HUES48 (cell line): Measurements from ENCODE around the gene SYNGR2.
"Not testable (repeated sequence)": the region's sequence is repeated elsewhere in the genome, so short reads cannot be mapped to it uniquely, and the experiment has no call there.

Experiments
- H3K27ac ChIP-seq: one replicate; pipeline ENCODE4 v1.7.0; 2013; ENCODE audit warnings: low read depth, low read length, inconsistent platforms
- H3K27me3 ChIP-seq: 2 replicates; pipeline ENCODE4 v1.6.1; 2013; ENCODE audit warnings: mild to moderate bottlenecking, low read length; ENCODE audit not compliant: control insufficient read depth, insufficient read depth
- H3K36me3 ChIP-seq: 2 replicates; pipeline ENCODE4 v1.6.1; 2013; ENCODE audit warnings: low read length; ENCODE audit not compliant: control insufficient read depth, insufficient read depth
- H3K4me1 ChIP-seq: 2 replicates; pipeline ENCODE4 v1.6.1; 2013; ENCODE audit warnings: mild to moderate bottlenecking, low read length; ENCODE audit not compliant: control insufficient read depth, insufficient read depth
- H3K4me3 ChIP-seq: 2 replicates; pipeline ENCODE4 v1.5.1; 2013; ENCODE audit warnings: mild to moderate bottlenecking, low read depth, low read length
- H3K9ac ChIP-seq: 2 replicates; pipeline ENCODE4 v1.6.1; 2013; ENCODE audit warnings: mild to moderate bottlenecking, low read depth, low read length, moderate library complexity
- H3K9me3 ChIP-seq: 2 replicates; pipeline ENCODE4 v1.6.1; 2013; ENCODE audit warnings: low read length; ENCODE audit not compliant: control insufficient read depth, insufficient read depth

The SYNGR2 gene

DNA sequence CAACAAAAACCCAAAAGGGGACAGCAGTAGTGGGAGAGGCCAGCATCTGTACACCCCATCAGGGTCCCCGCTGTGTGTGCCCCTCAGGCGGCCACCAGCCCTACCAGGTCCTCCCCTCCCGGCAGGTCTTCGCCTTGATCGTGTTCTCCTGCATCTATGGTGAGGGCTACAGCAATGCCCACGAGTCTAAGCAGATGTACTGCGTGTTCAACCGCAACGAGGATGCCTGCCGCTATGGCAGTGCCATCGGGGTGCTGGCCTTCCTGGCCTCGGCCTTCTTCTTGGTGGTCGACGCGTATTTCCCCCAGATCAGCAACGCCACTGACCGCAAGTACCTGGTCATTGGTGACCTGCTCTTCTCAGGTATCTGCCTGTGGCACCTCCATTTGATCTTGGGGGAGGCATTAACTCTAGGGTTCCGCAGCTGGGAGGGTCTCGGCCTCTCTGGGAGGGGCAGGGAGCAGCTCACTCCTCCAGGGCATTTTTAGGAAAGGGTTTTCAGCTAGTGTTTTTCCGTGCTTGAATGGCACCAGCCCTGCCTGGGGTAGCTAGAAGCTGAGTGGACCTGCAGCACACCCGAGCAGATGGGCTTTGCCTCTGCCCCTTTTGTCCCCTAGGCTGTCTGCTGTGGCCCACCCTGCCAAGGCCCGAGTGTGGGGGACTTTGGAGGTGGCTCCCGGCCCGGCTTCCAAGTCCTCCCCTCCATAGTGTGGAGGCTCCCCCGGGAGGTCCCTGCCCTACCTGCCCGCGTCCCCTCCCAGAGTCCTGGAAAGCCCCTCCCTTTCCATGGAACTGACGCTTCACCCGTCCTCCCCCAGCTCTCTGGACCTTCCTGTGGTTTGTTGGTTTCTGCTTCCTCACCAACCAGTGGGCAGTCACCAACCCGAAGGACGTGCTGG is 2.6 kb downstream of the SYNGR2 start:
- H3K36me3 ChIP-seq: peaks cover 36% of the 10 kb centered on the region
- peaks cover 15% of the 10 kb centered on the region for H3K4me1 ChIP-seq
- H3K4me3 ChIP-seq: no peak overlapping the region
- H3K9me3 ChIP-seq: no peaks in the 10 kb centered on the region
- no peak overlapping the region for H3K9ac ChIP-seq
- no peaks in the 10 kb centered on the region for H3K27me3 ChIP-seq
- H3K27ac ChIP-seq: peak overlapping the region; percentile 5

DNA sequence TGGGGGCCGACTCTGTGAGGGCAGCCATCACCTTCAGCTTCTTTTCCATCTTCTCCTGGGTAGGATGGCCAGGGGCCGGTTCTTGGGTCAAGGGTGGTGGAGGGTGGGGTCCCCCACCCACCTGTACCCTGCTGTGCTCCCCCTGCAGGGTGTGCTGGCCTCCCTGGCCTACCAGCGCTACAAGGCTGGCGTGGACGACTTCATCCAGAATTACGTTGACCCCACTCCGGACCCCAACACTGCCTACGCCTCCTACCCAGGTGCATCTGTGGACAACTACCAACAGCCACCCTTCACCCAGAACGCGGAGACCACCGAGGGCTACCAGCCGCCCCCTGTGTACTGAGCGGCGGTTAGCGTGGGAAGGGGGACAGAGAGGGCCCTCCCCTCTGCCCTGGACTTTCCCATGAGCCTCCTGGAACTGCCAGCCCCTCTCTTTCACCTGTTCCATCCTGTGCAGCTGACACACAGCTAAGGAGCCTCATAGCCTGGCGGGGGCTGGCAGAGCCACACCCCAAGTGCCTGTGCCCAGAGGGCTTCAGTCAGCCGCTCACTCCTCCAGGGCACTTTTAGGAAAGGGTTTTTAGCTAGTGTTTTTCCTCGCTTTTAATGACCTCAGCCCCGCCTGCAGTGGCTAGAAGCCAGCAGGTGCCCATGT is 3.3 kb downstream of the SYNGR2 start:
- Histone ChIP-seq H3K36me3 (peaks cover 40% of the 10 kb centered on the region), H3K27ac (peak overlapping the region; percentile 60), H3K4me1 (peaks cover 15% of the 10 kb centered on the region)
- H3K9me3 ChIP-seq, H3K4me3 ChIP-seq, H3K27me3 ChIP-seq, H3K9ac ChIP-seq: not testable (repeated sequence)

DNA sequence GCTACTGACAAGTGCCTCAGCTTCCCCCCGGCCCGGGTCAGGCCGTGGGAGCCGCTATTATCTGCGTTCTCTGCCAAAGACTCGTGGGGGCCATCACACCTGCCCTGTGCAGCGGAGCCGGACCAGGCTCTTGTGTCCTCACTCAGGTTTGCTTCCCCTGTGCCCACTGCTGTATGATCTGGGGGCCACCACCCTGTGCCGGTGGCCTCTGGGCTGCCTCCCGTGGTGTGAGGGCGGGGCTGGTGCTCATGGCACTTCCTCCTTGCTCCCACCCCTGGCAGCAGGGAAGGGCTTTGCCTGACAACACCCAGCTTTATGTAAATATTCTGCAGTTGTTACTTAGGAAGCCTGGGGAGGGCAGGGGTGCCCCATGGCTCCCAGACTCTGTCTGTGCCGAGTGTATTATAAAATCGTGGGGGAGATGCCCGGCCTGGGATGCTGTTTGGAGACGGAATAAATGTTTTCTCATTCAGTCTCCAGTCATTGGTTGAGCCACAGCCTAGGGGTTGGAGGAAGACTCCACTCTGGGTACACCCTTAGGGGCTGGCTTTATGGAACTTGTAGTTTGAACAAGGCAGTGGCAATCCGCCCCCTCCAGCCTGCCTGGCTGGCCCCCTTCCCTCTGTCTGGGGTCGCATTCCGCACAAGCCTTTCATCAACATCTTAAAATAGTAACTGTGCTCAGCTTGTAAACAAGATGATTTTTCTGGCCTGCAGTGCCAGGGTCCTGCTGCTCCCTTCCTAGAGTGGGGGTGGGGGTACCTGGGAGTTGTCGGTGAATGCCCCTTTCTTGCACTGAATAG is 4.1 kb downstream of the SYNGR2 start:
- H3K27me3 ChIP-seq: no peaks in the 10 kb centered on the region
- H3K4me3 ChIP-seq: no peak overlapping the region
- peaks cover 15% of the 10 kb centered on the region for H3K4me1 ChIP-seq
- peak overlapping the region; percentile 60 for H3K27ac ChIP-seq
- H3K9ac ChIP-seq: no peak overlapping the region
- H3K36me3 ChIP-seq: peaks cover 43% of the 10 kb centered on the region
- no peaks in the 10 kb centered on the region for H3K9me3 ChIP-seq

DNA sequence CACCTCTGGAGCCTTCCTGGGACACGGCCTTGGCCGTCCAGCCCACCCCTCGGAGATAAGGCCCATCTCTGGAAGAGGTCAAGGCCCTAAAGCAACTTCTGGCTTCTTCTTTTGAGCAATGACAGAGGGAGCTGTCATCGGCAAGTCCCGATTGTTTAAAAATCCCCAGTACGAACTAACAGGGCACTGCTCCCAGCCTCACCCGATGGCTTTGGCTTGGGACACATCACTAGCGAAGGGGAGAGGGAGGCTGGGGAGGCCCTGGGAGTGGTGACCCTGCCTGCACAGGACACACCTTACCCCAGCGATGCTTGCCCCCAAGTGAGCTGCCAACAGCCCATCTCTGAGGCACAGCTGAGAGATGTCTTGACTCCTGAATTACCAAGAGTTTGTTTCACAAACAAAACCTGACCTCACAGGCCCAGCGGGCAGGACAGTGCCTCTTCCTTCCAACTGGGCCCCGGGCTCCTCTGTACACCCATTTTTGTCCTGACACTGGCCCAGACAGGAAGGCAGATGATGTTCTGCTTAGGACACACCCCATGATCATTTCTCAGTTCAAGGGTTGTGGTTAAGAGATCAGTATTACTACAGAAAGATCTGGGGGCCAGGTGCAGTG is 4.8 kb downstream of the SYNGR2 start:
- H3K9ac ChIP-seq: no peak overlapping the region
- no peaks in the 10 kb centered on the region for H3K27me3 ChIP-seq
- H3K4me1 ChIP-seq: peaks cover 15% of the 10 kb centered on the region
- no peak overlapping the region for H3K4me3 ChIP-seq
- H3K9me3 ChIP-seq: no peaks in the 10 kb centered on the region
- H3K36me3 ChIP-seq: peaks cover 45% of the 10 kb centered on the region
- H3K27ac ChIP-seq: peak overlapping the region; percentile 60

DNA sequence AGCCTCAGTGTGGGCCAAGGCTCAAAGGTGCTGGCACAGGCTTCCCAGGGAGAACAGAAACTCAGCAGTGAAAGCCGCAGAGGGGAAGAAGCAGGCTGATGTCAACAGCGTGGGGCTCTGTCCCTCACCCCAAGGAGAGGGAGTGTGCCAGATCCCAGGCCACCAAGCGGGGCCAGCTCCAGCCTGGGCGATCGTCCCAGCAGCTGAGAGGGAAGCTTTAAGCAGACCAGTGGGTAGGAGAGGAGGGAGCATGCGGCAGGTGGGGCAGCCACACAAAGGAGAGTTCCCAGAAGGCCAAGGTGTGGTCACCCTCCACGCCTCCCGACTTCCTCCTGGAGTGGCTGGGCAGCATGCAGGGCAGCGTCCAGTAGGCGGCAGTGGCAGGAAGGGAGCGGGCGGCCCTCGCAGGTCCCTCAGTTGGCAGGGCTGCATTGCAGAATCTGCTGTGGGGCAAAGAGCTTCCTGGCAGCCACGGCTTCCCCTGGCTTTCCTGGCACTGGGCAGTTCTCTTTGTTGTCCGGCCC is 6.0 kb downstream of the SYNGR2 start:
- Histone ChIP-seq H3K9ac (no peak overlapping the region), H3K9me3 (no peaks in the 10 kb centered on the region), H3K4me1 (peaks cover 15% of the 10 kb centered on the region), H3K27ac (no peak overlapping the region), H3K36me3 (peaks cover 57% of the 10 kb centered on the region), H3K4me3 (no peak overlapping the region), H3K27me3 (no peaks in the 10 kb centered on the region)

DNA sequence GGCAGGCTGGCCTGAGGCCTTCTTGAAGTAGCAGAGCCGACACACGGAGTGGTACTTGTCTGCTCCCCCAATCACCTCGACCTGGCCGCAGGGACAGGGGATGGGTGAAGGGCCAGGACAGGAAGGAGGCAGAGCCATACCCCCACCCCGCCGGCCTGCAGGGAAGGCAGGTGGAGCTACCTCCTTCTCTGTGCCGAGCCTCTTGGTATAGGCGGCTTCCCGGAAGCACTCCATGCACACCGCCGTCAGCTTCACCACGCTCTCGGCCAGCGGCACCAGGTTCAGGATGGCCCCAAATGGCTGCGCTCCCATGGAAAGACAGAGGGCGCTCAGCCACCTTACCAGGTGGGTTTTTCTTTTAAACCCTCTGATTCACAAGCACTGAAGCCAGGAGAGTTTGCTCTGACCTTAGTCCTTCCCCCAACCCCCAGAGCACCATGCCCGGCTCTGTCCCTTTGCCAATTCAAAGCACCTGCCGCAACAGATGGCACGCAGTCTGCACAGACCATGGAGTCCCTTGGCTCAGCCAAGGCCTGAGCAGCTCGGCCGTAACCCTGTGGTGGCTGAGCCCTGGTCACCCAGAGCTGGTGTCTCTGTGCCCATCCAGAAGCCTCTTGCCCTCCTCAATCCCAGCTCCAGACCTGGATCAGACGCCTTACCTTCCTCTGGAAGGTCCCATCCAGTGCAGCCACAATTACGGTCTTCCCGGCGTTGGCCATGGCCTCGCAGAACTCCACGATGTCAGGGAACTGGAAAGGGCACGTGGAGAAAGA is 6.7 kb downstream of the SYNGR2 start:
- Histone ChIP-seq H3K9me3 (no peaks in the 10 kb centered on the region), H3K36me3 (peaks cover 64% of the 10 kb centered on the region), H3K4me1 (peaks cover 15% of the 10 kb centered on the region), H3K4me3 (no peak overlapping the region), H3K9ac (no peak overlapping the region), H3K27ac (no peak overlapping the region), H3K27me3 (no peaks in the 10 kb centered on the region)

DNA sequence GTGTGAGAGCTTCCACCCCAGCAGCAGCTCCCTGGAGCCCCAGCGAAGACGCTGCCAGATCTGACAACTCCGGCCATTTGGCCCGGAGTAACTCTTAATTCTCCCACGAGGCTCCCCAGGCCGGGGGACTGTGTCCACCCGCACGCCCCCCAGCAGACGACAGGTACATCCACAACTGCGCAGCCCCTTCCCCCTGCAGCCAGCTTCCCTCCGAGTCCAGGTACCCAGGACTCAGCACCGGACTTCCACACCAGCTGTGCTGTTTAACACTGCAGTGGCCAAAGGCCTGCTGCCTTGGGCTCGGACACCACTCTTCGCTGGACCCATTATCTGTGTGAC is 7.2 kb downstream of the SYNGR2 start:
- Histone ChIP-seq H3K9me3 (no peaks in the 10 kb centered on the region), H3K27ac (no peak overlapping the region)

DNA sequence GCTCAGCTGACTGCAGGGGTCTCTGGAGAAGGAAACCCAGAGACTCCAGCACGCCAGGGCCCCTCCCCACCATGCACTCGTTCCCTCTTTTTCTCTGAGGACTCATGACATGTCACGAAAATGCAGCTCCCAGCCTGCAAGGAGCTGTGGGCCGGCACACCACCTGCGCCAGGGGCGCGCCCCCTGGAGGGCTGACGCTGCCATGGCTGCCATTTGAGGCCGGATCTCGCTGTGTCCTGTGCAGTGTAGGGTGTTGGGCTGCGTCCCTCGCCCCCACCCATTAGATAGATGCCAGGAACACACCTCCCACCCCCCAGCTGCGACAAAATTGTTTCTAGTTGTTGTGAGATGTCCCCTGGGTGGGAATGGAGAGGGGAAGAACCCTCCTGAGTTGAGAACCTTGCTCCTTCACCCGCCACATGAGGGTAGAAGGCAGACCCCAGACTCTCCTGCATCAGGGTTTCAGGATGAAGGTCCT is 8.2 kb downstream of the SYNGR2 start:
- no peak overlapping the region for H3K4me3 ChIP-seq
- peaks cover 75% of the 10 kb centered on the region for H3K36me3 ChIP-seq

More for the DNA sequence above, 7.2 kb downstream of the SYNGR2 start:
- no peaks in the 10 kb centered on the region for H3K27me3 ChIP-seq
- peaks cover 15% of the 10 kb centered on the region for H3K4me1 ChIP-seq
- peaks cover 69% of the 10 kb centered on the region for H3K36me3 ChIP-seq
- H3K4me3 ChIP-seq: no peak overlapping the region
- no peak overlapping the region for H3K9ac ChIP-seq

DNA sequence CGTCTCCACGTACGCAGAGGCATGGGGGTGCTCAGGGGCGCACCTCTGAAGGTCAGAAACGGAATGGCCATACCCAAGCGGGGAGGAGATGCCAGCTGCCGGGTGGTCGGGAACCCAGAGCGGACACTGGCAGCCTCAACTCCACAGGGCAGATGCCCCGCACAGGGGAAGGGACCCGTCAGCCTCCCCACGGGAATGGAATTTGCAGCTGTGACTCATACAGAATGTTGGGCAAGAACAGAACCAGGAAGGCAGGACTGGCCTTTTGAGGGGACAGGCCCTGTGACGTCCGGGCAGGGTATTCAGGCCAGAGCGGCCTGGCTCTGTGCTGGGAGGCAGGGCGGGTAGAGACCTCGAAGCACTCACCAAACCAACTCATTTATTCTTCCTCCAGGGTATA is 11.0 kb downstream of the SYNGR2 start:
- Histone ChIP-seq H3K9ac (no peak overlapping the region), H3K27me3 (no peaks in the 10 kb centered on the region), H3K4me3 (no peak overlapping the region), H3K36me3 (peaks cover 85% of the 10 kb centered on the region), H3K9me3 (no peaks in the 10 kb centered on the region), H3K4me1 (0 out of 2 replicates have a peak, but pooled peaks cover 2% of the 10 kb centered on the region), H3K27ac (no peak overlapping the region)

More for the DNA sequence above, 8.2 kb downstream of the SYNGR2 start:
- H3K4me1 ChIP-seq: peaks cover 15% of the 10 kb centered on the region
- H3K9ac ChIP-seq: no peak overlapping the region
- H3K9me3 ChIP-seq: no peaks in the 10 kb centered on the region
- H3K27ac ChIP-seq: no peak overlapping the region
- H3K27me3 ChIP-seq: no peaks in the 10 kb centered on the region

DNA sequence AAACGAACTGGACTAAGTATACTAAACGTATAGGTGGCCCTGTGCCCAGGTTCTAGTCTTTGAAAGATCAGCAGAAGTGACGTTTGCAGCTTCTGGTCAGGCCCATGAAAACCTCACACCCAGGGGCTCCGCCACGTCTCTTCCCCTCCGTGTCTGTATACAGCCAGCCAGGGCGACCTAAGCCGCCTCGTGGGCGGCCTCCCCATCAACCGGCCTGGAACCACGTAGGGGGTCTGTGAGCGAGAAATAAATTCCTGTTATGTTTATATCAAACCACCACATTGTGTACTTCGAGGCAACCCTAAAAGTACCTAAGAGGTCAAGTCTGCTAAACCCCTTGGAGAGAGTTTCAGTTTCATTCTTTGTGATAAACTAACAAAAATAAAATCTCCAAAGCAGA is 11.7 kb downstream of the SYNGR2 start:
- H3K27ac ChIP-seq: no peak overlapping the region
- peaks cover 86% of the 10 kb centered on the region for H3K36me3 ChIP-seq
- H3K9ac ChIP-seq: no peak overlapping the region
- 0 out of 2 replicates have a peak, but pooled peaks cover 2% of the 10 kb centered on the region for H3K4me1 ChIP-seq
- no peaks in the 10 kb centered on the region for H3K9me3 ChIP-seq
- H3K27me3 ChIP-seq: no peaks in the 10 kb centered on the region
- no peak overlapping the region for H3K4me3 ChIP-seq
